GM18511 (cell line): ENCODE measurements around the gene GNE.
A peak's percentile ranks its signal among the peaks of the same experiment; 100 is the strongest.
"Not testable (repeated sequence)": the region's sequence is repeated elsewhere in the genome, so short reads cannot be mapped to it uniquely, and the experiment has no call there.

Experiments used
- ATAC-seq: cut with Tn5 transposase; IDR thresholded peaks from one replicate; pipeline ENCODE4 v1.9.1; 2021; ENCODE audit warnings: mild to moderate bottlenecking, moderate library complexity; ENCODE audit not compliant: unreplicated experiment

Gene GNE

DNA sequence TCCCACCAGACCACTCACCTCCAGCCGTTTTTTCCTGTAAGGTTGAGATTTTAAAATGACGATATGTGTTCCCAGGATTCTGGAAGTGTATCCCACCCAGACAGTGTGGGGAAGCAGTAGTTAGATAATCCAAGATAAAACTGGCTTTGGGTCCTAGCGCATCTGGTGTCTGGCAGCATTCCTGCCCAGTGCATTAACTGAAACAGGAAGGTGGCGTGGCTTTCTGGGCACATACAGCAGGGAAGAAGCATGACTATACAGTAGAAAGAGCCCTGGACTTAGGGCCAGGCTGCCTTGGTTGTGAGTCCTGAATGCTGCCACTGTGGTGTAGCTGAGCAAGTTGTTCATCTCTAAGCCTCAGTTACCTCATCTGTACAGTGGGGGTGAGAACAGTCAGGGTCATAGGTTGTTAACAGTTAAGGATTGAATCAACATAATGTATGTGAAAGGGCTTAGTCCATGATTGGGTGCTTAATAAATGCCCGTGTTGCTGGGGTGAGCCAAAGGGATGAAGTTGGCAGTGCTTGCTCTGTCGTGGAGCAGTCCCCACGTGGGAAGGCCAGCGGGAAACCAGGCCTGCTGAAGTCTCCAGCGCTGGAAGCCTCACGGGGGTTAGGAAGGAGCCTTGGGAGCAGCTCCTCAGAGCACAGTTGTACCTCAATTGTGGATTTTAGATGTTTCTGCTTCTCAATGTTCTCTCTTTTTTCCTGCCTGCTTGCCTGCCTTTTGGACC is 49.6 kb downstream of the GNE start:
- no peak for ATAC-seq

DNA sequence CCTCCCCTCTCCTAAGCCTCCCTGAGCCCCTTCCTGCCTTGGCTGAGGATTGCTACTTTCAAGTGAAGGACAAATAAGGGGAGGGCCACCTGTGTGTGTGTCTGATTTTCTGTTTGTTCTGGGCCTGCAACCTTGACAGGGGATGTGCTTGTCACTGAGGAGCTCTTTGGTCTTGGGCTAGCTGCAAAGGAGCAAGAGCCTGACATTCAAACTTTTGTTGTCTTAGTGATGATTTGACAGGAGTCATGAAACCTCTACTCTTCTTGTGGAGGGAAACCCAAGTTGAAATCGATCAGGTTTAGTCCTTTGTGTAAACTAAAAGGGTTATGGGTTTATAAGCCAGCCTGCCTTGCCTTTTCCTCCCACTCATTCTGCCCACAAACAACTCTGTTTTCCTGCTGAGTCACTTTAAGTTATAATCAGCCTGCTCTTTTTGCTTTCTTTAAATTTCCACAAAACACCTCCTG is 50.7 kb downstream of the GNE start:
- ATAC-seq, result no peak

DNA sequence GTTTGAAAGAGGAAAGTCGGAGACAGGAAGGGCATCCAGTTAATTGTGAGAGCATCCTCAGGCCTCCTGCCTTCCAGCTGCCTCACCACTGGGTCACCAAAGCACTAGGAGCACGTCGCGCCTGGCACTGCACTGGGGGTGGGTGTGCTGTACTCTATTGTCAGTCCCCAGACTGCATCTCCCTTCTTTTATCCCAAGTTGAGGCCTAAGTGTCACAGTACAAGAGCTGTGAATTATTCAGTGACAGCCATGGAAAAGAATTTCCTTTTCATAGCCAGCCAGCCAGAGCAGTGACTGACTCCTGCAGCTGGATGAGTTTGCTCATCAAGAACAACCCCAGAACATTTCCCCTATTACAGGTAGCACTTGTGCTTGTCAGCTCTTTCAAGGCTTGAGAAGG is 51.2 kb downstream of the GNE start:
- ATAC-seq, result no peak

DNA sequence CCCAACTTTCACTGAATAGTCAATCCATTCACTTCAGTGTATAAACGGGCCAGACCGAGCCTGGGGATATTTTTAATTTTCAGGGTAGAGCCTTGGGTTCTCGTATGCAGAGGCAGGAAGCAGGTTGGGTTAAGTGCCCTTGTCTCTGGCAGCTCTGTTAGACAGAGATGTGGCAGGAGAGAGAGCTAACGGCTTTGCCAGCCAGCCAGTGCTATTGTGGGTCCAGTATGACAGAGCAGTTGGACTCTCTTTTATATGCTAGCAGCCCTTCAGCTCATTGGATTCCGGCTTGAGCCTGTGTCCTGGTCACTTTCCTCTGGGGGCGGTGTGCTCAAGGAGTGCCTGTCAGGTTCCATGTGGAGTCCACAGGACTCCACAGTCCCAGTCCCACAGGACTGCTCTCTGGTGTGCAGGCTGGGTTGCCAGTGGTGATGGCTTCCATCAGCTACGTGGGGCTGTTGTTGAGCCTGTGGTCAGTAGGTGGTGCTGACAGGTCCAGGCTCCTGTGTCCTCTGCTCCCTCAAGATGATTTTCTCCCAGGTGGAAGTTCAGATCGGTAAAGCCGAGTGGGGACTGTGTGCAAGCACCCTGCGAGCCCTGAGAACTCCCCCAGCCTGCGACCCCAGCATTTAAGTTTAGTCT is 53.2 kb downstream of the GNE start:
- ATAC-seq, result no peak

DNA sequence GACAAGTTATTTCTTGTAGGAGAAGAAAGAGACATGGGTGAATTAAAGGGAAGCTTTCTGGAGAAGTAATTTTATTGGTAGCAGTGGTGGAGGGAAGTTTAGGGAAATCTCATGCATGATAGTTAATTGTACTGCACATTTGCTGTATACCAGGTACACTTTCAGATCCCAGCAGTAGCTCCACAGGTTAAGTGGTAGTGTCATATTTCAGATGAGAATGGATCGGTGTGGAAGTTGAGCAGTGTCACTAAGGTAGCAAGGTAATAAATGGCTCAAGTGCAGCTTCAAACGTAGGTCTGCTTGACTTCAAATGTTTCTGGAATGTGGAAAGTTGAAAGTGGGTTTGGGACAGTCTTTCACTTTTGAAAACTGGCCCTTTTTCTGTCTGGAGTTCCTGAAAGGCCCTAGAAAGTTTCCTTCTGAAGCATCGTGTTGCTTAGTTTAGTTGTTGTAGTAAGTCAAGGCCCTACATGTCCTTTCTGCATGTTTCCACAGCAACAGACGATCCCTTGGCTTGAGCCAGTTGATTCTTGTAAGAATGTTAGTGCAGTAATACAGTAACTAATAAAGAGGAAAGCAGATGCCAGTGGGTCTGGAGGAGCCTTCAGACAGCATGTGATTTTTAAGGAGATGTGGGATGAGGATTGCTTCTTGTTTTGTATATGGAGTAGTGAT is 63.8 kb downstream of the GNE start:
- ATAC-seq, result no peak

DNA sequence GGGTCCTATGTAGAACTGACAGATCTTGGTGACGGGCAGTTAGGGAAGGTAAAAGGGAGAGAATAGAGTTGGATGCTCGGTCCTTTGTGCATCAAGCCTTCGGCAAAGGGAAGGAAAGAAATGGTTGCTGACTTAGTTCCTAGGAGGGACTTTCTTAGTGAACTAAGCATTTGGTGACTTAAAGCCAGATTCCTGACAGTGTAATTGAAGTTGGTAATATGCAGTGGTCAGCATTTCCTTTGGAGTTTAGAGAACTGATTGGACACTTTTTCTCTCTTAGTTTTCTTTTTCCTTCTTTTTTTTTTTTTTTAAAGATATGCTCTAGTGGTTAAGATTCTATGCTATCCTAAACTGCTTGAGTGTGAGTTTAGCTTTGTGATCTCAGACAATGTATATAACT is 65.2 kb downstream of the GNE start:
- ATAC-seq, result no peak

DNA sequence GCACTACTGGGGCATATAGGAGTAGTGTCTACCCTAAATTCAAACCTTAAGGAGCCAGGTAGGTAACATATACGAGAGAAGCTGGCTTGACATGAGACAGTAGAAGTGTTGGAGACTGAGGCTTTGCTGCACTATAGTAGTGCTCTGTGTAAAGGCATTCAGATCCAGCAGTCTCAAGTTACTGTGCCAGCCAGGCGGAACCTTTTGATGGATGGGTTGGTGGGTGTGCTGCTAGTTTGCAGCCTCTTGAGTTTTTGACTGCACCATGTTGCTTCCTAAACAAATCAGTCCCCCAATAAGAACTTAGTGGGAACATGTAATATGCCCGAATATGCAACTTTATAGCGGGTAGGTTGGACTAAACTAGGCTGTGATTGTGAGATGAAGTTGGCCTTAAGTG is 66.1 kb downstream of the GNE start:
- ATAC-seq, result no peak

DNA sequence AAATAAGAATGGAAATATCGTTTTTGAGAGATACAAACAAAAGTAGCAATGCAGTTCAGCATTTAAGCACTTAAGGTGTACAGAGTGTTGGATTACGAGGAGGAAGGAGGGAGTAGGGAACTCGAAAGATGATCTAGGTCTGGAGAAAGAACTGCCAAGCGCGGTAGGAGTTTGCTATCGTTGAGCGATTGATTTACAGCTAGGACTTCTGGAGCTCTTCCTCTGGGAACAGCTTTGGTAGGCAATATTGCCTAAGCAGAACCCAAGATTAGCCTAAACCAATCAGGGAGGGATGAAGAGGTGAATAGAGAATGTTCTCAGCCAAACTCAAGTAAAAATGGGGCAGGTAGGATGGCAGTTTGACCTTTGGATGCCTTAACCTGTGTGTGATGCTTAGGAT is 66.6 kb downstream of the GNE start:
- no peak for ATAC-seq

DNA sequence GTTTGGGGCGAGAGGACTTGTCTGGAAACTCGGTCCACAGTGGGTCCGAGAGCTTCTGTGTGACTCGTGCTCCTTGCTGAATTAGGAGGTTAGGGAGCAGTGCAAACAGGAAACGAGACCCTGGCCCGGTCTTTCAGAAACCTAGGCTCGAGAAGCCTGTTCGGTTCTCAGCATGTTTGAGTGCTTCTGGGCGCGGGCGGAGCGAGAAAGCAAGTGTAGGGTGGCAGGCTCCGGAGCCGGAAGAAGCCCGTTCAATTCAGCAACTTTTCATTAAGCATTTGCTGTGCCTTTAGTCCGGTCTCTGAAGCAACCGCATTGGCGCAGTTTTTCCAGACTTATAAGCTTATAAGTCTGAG is 67.0 kb downstream of the GNE start:
- peak; percentile 17 for ATAC-seq

DNA sequence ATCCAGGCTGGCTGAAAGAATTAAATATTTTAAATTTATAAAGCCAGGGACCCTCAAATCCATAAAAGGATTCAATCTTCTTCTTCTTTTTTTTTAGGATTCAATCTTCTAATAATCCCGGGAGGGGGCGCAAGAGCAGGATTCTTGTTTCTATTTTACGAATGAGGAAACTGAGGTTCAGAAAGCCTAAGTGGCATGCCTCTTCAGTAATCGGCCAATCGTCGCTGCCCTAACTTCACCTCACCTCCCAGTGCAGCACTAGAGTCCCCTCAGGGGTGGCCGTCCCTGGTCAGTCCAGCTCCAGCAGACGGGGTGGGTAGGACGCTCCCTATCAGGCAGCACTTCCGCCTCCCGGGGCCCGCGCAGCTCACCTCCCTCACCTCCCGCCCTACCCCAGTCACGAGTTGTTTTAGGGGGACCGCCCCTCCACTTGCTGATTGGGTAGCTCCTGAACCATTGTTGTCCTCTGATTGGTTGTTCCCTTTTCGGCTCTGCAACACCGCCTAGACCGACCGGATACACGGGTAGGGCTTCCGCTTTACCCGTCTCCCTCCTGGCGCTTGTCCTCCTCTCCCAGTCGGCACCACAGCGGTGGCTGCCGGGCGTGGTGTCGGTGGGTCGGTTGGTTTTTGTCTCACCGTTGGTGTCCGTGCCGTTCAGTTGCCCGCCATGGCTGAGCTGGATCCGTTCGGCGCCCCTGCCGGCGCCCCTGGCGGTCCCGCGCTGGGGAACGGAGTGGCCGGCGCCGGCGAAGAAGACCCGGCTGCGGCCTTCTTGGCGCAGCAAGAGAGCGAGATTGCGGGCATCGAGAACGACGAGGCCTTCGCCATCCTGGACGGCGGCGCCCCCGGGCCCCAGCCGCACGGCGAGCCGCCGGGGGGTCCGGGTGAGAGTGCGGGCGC is 67.6 kb downstream of the GNE start, which contains the start of gene CLTA:
TSS of gene CLTA (plus strand) at position 534 of the 902 bp plus-strand sequence. CDS start at position 670, 136 bp downstream.
- ATAC-seq, result peak; percentile 98

DNA sequence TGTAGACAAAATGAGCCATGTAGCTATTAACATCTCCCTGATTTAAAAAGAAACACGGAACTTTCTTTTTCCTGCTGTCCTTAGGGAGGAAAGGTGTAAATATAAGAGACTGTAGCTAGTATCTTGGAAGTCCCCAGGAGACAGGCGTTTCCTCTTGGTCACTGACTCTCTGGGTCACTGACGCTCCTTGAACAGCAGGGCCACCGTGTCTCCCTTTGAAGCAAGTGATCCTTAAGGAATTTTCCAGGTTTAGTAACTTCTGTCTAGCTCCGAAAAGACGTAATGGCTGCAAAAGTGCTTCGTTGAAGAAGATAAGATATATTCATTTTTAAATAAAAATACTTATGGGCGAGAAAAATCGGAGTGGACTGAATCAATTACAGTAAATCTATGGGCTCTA is 68.3 kb downstream of the GNE start:
- ATAC-seq, result no peak

DNA sequence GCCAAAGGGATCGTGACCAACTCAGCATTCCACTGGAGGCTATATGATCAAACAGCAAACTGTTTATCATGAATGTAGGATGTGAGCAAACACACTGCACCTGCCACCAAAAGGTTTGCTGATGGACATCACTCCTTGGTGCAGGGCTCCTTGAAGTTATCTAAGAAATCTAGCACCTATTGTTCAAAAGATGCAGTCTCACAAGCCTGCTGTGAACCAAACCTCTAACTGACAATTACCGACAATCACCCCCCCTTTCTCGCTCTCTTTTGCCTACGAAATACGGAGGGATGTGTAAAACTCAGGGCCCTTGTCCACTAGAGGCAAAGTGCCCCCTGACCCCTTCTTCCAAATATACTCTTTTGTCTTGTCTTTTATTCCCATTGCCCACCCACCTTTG is 70.0 kb downstream of the GNE start:
- ATAC-seq, result no peak

DNA sequence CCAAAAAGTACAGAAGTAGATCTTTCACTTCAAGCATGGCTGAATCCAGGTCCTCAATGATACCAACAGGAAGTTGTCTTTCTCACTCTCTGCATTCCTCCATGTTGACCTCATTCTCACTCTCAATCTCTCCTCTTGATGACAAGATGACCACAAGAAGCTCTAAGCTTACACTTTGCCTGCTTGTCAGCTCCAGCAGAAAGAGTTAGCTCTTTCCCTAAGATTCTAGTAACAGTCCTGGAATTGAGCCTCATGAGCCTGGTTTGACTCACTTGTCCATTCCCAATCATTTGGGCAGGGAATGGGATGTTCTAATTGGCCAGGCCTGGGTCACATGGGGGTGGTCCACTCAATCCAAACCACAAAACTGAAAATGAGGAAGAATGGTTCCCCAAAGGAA is 70.8 kb downstream of the GNE start:
- no peak for ATAC-seq

DNA sequence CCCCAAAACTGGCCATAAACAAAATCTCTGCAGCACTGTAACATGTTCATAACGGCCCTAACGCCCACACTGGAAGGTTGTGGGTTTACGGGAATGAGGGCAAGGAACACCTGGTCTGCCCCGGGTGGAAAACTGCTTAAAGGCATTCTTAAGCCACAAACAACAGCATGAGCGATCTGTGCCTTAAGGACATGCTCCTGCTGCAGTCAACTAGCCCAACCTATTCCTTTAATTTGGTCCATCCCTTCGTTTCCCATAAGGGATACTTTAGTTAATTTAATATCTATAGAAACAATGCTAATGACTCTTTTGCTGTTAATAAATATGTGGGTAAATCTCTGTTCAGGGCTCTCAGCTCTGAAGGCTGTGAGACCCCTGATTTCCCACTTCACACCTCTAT is 78.0 kb downstream of the GNE start:
- not testable (repeated sequence) for ATAC-seq

DNA sequence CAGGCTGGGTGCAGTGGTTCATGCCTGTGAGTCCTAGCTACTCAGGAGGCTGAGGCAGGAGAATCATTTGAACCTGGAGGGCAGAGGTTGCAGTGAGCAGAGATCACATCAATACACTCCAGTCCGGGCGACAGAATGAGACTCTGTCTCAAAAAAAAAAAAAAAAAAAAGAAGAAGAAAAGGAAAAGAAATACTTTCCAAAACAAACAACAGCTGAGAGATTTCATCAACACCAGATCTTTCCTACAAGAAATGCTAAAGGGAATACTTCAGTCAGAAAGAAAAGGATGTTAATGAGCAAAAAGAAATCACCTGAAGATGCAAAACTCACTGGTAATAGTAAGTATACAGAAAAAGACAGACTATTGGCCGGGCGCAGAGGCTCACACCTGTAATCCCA is 80.7 kb downstream of the GNE start:
- ATAC-seq, result no peak

DNA sequence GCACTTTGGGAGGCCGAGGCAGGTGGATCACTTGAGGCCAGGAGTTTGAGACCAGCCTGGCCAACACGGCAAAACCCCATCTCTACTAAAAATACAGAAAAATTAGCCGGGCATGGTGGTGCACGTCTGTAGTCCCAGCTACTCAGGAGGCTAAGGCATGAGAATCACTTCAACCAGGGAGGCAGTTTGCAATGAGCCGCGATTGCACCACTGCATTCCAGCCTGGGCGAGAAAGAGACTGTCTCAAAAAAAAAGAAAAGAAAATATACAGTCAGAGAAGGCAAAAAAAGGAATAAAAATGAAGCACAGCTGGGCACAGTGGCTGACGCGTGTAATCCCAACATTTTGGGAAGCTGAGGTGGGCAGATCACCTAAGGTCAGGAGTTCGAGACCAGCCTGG is 81.8 kb downstream of the GNE start:
- not testable (repeated sequence) for ATAC-seq

DNA sequence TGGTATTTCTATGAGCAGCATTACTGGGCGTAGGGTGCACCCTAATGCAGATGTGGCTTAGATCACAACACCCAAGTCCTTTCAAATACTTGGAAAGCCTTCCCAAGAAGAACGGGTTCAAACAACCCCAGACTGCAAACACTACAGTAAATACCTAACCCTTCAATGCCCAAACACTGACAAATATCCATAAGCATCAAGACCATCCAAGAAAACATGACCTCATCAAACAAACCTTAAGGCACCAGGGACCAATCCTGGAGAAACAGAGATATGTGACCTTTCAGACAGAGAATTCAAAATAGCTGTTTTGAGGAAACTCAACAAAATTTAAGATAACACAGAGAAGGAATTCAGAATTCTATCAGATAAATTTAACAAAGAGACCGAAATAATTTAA is 83.0 kb downstream of the GNE start:
- ATAC-seq, result not testable (repeated sequence)

DNA sequence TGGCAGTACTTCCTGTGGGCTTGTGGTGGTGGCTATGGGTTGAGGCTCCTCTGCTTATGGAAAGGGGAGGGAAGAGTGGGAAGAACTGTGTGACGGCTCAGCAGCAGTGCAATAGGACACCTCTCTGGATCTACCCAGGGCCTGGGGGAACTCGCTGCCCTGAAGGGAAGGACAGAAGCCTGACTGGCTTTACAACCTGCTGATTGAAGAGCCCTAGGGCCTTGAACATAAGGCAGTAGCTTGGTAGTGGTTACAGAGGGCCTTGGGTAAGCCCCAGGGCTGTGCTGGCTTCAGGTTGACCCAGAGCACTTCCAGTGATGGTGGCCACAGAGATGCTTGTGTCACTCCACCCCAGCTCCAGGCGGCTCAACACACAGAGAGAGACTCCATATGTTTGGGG is 83.5 kb downstream of the GNE start:
- ATAC-seq, result no peak

DNA sequence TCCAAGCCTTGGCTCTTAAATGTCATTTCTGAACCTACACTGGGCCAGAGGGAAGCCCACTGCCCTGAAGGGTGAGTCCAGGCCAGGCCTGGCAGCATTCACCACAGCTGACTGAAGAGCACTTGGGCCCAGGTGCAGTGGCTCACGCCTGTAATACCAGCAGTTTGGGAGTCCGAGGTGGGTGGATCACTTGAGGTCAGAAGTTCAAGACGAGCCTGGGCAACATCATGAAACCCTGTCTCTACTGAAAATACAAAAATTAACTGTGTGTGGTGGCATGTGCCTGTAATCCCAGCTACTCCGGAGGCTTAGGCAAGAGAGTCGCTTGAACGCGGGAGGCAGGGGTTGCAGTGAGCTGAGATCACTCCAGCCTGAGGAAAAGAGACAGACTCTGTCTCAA is 84.0 kb downstream of the GNE start:
- no peak for ATAC-seq

DNA sequence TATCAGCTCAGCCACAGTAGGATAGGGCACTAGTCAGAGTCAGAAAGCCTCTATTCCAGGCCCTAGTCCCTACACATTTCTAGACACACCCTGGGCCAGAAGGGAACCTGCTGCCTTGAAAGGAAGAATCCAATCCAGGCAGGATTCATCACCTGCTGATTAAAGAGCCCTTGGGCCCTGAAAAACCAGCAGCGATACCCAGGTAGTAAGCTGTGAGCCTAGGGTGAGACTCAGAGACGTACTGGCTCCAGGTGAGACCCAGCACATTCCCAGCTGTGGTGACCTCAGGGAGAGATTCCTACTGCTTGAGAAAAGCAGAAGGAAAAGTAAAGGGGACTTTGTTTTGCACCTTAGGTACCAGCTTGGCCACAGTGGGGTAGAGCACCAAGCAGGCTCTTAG is 84.4 kb downstream of the GNE start:
- no peak for ATAC-seq

DNA sequence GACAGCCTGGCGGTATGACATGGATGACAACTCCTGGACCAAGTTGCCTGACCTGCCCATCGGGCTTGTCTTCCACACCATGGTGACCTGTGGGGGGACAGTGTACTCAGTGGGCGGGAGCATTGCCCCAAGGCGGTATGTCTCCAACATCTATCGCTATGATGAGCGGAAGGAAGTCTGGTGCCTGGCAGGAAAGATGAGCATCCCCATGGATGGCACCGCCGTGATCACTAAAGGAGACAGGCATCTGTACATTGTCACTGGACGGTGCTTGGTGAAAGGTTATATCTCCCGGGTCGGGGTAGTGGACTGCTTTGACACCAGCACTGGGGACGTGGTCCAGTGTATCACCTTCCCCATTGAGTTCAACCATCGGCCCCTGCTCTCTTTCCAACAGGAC is 87.7 kb downstream of the GNE start:
- ATAC-seq, result no peak
